ENCODE data around the gene CREM. TPM values are rescaled to one million over a fixed set of nuclear protein-coding genes. Genes with fewer than 3 reads are reported as not detected.

The CREM gene
- total and polyA plus RNA-seq, 2 of the 4 experiments (the other 2 are of a cell fraction), result 33.2 to 40.5 TPM

DNA sequence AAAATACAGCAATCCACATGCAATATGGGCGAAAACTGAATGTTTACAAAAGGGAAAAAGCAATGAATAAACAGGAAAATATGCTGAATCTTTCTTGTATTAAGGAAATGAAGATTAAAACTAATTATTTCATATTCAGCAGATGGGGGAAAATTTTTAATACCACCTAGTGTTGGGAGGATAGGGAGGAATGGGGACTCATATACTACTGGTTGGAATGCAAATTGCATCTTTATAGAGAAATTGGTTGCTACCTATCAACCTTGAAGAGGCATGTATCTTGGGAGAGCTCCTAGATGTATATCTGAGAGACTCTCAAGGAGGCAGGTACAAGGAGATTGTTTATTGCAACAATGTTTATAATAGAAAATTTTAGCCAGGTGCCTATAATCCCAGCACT lies 101.4 kb downstream of the CREM start:
- TF ChIP-seq RCOR1 (IDR thresholded peaks at IDR 0.05; ENCODE audit: insufficient replicate concordance, low read length), result no peak
- TF ChIP-seq, protein P1, sequence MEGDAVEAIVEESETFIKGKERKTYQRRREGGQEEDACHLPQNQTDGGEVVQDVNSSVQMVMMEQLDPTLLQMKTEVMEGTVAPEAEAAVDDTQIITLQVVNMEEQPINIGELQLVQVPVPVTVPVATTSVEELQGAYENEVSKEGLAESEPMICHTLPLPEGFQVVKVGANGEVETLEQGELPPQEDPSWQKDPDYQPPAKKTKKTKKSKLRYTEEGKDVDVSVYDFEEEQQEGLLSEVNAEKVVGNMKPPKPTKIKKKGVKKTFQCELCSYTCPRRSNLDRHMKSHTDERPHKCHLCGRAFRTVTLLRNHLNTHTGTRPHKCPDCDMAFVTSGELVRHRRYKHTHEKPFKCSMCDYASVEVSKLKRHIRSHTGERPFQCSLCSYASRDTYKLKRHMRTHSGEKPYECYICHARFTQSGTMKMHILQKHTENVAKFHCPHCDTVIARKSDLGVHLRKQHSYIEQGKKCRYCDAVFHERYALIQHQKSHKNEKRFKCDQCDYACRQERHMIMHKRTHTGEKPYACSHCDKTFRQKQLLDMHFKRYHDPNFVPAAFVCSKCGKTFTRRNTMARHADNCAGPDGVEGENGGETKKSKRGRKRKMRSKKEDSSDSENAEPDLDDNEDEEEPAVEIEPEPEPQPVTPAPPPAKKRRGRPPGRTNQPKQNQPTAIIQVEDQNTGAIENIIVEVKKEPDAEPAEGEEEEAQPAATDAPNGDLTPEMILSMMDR (conservative IDR thresholded peaks at IDR 0.05; ENCODE audit: low read depth, low read length), result 0 out of 2 replicates have a peak, but pooled peaks have one; percentile 24
- Histone ChIP-seq H3K18ac (ENCODE audit: low read depth, low read length) (no peak overlapping the region), H3K36me3 (ENCODE audit: control insufficient read depth, insufficient read depth, low read length) (no peaks in the 10 kb centered on the region), H4K5ac (ENCODE audit: low read depth, low read length) (no peak overlapping the region), H3K14ac (replicated peaks; ENCODE audit: low read depth, low read length) (no peak overlapping the region), H2BK15ac (ENCODE audit: low read depth, low read length) (no peak overlapping the region), H3K9me1 (ENCODE audit: insufficient read depth, low read length) (no peaks in the 10 kb centered on the region), H2BK20ac (ENCODE audit: low read depth, low read length) (no peak overlapping the region), H2BK5ac (ENCODE audit: low read depth, low read length, poor library complexity, severe bottlenecking) (no peak overlapping the region), H3K4me3 (ENCODE audit: insufficient read depth, low read depth, low read length) (no peak overlapping the region), H3K9me3 (ENCODE audit: control insufficient read depth, insufficient read depth, low read length) (no peaks in the 10 kb centered on the region), H2BK120ac (ENCODE audit: low read depth, low read length) (no peak overlapping the region), H3K56ac (ENCODE audit: extremely low read depth, insufficient read depth, low read length) (no peak overlapping the region), H3K4me2 (ENCODE audit: low read depth, low read length) (no peak overlapping the region), H4K8ac (ENCODE audit: low read depth in 2 of 2, low read length in 2 of 2) (no peak overlapping the region), H3K23ac (ENCODE audit: low read depth, low read length) (no peak overlapping the region), H4K91ac (ENCODE audit: insufficient read depth, low read depth, low read length) (no peak overlapping the region), H3K27ac (ENCODE audit: insufficient read depth, low read length) (no peak overlapping the region), H3K27me3 (ENCODE audit: control insufficient read depth, insufficient read depth, low read length) (no peaks in the 10 kb centered on the region), H2AFZ (replicated peaks; ENCODE audit: low read length, poor library complexity) (no peak overlapping the region), H4K20me1 (ENCODE audit: insufficient read depth, low read length) (no peaks in the 10 kb centered on the region), H2AK5ac (ENCODE audit: low read depth, low read length) (no peak overlapping the region), H2AK9ac (replicated peaks; ENCODE audit: low read depth, low read length, poor library complexity) (no peak overlapping the region), H3K4me1 (ENCODE audit: control insufficient read depth, insufficient read depth, low read length) (no peaks in the 10 kb centered on the region), H3K4ac (ENCODE audit: low read depth, low read length) (no peak overlapping the region), H3K9ac (ENCODE audit: low read depth, low read length) (no peak overlapping the region), H3K79me1 (ENCODE audit: low read depth in 1 of 2, low read length in 2 of 2) (no peaks in the 10 kb centered on the region)
- intact Hi-C loops (cut with micrococcal nuclease), result no loop called here
- POLR2A ChIA-PET (ENCODE audit: unreplicated experiment), result no interaction called here
- CTCF ChIA-PET, result no interaction called here
- WGBS, 2 experiments (ENCODE audit: extremely low coverage in 2 of 2, insufficient read length in 1 of 2), result no CpG with 5 or more reads among the region's 1 CpG
- DNase-seq, result no peak
- dilution Hi-C loops (cut with HindIII; ENCODE audit: low sequenced_read_pairs, unreplicated experiment), result no loop called here
- ATAC-seq (ENCODE audit: low read depth), result no peak
- in situ Hi-C loops (cut with MboI; ENCODE audit: low sequenced_read_pairs), result loop anchor here (25.0 kb wide), 1 partner anchor 1559 kb away; no protein-coding TSS in a partner anchor
- no TSS peak for BruUV-seq (replicated peaks)

Data from IMR-90 (cell line).